H1 (cell line): Measurements from ENCODE around the gene ECE2. TPM values are rescaled to one million over a fixed set of nuclear protein-coding genes. Genes with fewer than 3 reads are reported as not detected.

Experiments used
- CTCF ChIA-PET: fragments of 300-600 bp; sonication (Branson Sonifier 250); formaldehyde crosslinking; loops from one replicate; lab custom pipeline; 2021; ENCODE audit not compliant: partially characterized antibody; lab: Charles Lee
- POLR2A ChIA-PET: fragments of 300-600 bp; sonication (Branson Sonifier 250); formaldehyde crosslinking; loops from one replicate; lab custom pipeline; 2021; ENCODE audit warnings: inconsistent platforms; ENCODE audit not compliant: partially characterized antibody; lab: Charles Lee
- DNase-seq, 2 experiments: peaks; one replicate each; pipeline versions ENCODE4 v3.0.0 to v3.0.0-alpha.2; 2010 to 2022; ENCODE audit warnings: low spot score in 2 of 2, low read depth in 1 of 2, mixed read lengths in 1 of 2
- FAIRE-seq: peaks from 2 replicates; lab custom pipeline; 2011; peaks lifted over from hg19 to GRCh38; lab: Jason Lieb, UNC
- H2AFZ ChIP-seq: 2 replicates; pipeline ENCODE4 v1.8.1; 2012; ENCODE audit warnings: low read length, inconsistent platforms
- H2AK5ac ChIP-seq: 2 replicates; pipeline ENCODE4 v1.6.1; 2013; ENCODE audit warnings: low read depth, low read length
- H2BK120ac ChIP-seq: replicated peaks from 2 replicates; pipeline ENCODE3; 2013; ENCODE audit warnings: low read depth, low read length, inconsistent platforms
- H2BK12ac ChIP-seq: 2 replicates; pipeline ENCODE4 v1.6.1; 2013; ENCODE audit warnings: low read depth, low read length
- H2BK15ac ChIP-seq: 2 replicates; pipeline ENCODE4 v1.6.1; 2013; ENCODE audit warnings: low read length
- H2BK20ac ChIP-seq: 2 replicates; pipeline ENCODE4 v1.6.1; 2013; ENCODE audit warnings: low read length
- H2BK5ac ChIP-seq: 2 replicates; pipeline ENCODE4 v1.6.1; 2013; ENCODE audit warnings: low read depth, low read length
- H3K14ac ChIP-seq: 2 replicates; pipeline ENCODE4 v1.6.1; 2013; ENCODE audit warnings: inconsistent platforms; ENCODE audit not compliant: insufficient read length
- H3K18ac ChIP-seq: 2 replicates; pipeline ENCODE4 v1.6.1; 2013; ENCODE audit warnings: low read length; ENCODE audit errors: extremely low read depth
- H3K23ac ChIP-seq: 2 replicates; pipeline ENCODE4 v1.6.1; 2013; ENCODE audit warnings: inconsistent platforms; ENCODE audit not compliant: insufficient read length
- H3K23me2 ChIP-seq: 2 replicates; pipeline ENCODE4 v1.6.1; 2013; ENCODE audit warnings: low read depth, low read length
- H3K27ac ChIP-seq: 2 replicates; pipeline ENCODE4 v1.6.1; 2011; ENCODE audit warnings: low read depth, low read length, inconsistent platforms
- H3K27me3 ChIP-seq, 4 experiments: replicated peaks in 1 of 4; 1 replicate in 1 of 4; 2 replicates in 3 of 4; pipeline versions ENCODE4 v1.6.1 to v1.8.1; 2011 to 2013; ENCODE audit warnings: low read length in 3 of 4, mild to moderate bottlenecking in 3 of 4, inconsistent platforms in 2 of 4, mixed read lengths in 2 of 4, moderate library complexity in 1 of 4; ENCODE audit not compliant: control insufficient read depth in 3 of 4, insufficient read depth in 3 of 4; ENCODE audit errors: extremely low read depth in 1 of 4
- H3K36me3 ChIP-seq, 4 experiments: 2 replicates each; pipeline versions ENCODE4 v1.6.1 to v1.8.1; 2011 to 2013; ENCODE audit warnings: mild to moderate bottlenecking in 4 of 4, low read length in 3 of 4, moderate library complexity in 2 of 4, control low read depth in 1 of 4, inconsistent platforms in 1 of 4; ENCODE audit not compliant: insufficient read depth in 4 of 4, control insufficient read depth in 2 of 4
- H3K4ac ChIP-seq: replicated peaks from 2 replicates; pipeline ENCODE3; 2013; ENCODE audit warnings: low read length, low read depth, mixed read lengths, inconsistent platforms; ENCODE audit not compliant: insufficient read length
- H3K4me1 ChIP-seq, 4 experiments: replicated peaks in 1 of 4; 1 replicate in 1 of 4; 2 replicates in 3 of 4; pipeline versions ENCODE4 v1.6.1 to v1.8.1; 2011 to 2013; ENCODE audit warnings: low read length in 3 of 4, inconsistent platforms in 2 of 4, mixed read lengths in 1 of 4; ENCODE audit not compliant: insufficient read depth in 4 of 4, control insufficient read depth in 3 of 4
- H3K4me2 ChIP-seq, 2 experiments: 2 replicates each; pipeline versions ENCODE4 v1.6.1 to v1.8.1; 2011 to 2013; ENCODE audit warnings: low read depth in 2 of 2, low read length in 2 of 2, control low read depth in 1 of 2, inconsistent platforms in 1 of 2, mild to moderate bottlenecking in 1 of 2; ENCODE audit not compliant: insufficient read depth in 1 of 2
- H3K4me3 ChIP-seq, 4 experiments: fragments of 200-600, 300-600 bp in 1 of 4; sonication (generic), shearing (Covaris generic), sonication (Bioruptor Twin) in 1 of 4; 2 replicates each; pipeline versions ENCODE4 v1.5.1 to v1.8.1; 2011 to 2016; ENCODE audit warnings: low read length in 4 of 4, low read depth in 3 of 4, control low read depth in 2 of 4, inconsistent platforms in 2 of 4, mild to moderate bottlenecking in 2 of 4, mixed read lengths in 1 of 4, moderate library complexity in 1 of 4; ENCODE audit not compliant: insufficient read depth in 2 of 4; ENCODE audit errors: extremely low read depth in 1 of 4
- H3K56ac ChIP-seq: replicated peaks from 2 replicates; pipeline ENCODE3; 2013; ENCODE audit warnings: low read depth, mild to moderate bottlenecking, mixed read lengths, low read length, inconsistent platforms; ENCODE audit not compliant: insufficient read length
- H3K79me1 ChIP-seq: 2 replicates; pipeline ENCODE4 v1.6.1; 2013; ENCODE audit warnings: low read depth, low read length, control low read depth
- H3K79me2 ChIP-seq, 2 experiments: 2 replicates each; pipeline versions ENCODE4 v1.6.1 to v1.8.1; 2012 to 2013; ENCODE audit warnings: low read length in 2 of 2, mild to moderate bottlenecking in 2 of 2, inconsistent platforms in 1 of 2; ENCODE audit not compliant: insufficient read depth in 2 of 2, control insufficient read depth in 1 of 2
- H3K9ac ChIP-seq, 4 experiments: replicated peaks in 1 of 4; 1 replicate in 1 of 4; 2 replicates in 3 of 4; pipeline versions ENCODE4 v1.6.1 to v1.8.1; 2011 to 2013; ENCODE audit warnings: low read depth in 3 of 4, low read length in 3 of 4, control low read depth in 2 of 4, mild to moderate bottlenecking in 2 of 4, moderate library complexity in 2 of 4, inconsistent platforms in 1 of 4; ENCODE audit errors: extremely low read depth in 1 of 4
- H3K9me3 ChIP-seq, 2 experiments: 2 replicates each; pipeline versions ENCODE4 v1.6.1 to v1.8.1; 2012 to 2013; ENCODE audit warnings: mild to moderate bottlenecking in 2 of 2, moderate library complexity in 2 of 2, control low read depth in 1 of 2, inconsistent platforms in 1 of 2, low read depth in 1 of 2, low read length in 1 of 2, mixed read lengths in 1 of 2; ENCODE audit not compliant: insufficient read depth in 2 of 2
- H4K20me1 ChIP-seq, 2 experiments: replicated peaks in 1 of 2; 2 replicates each; pipeline versions ENCODE3 to v1.8.1; 2011 to 2013; ENCODE audit warnings: inconsistent platforms in 2 of 2, low read length in 2 of 2, mild to moderate bottlenecking in 1 of 2; ENCODE audit not compliant: insufficient read depth in 2 of 2, control insufficient read depth in 1 of 2
- H4K5ac ChIP-seq: 2 replicates; pipeline ENCODE4 v1.6.1; 2013; ENCODE audit warnings: low read length, low read depth, mixed read lengths, inconsistent platforms; ENCODE audit not compliant: insufficient read length
- H4K8ac ChIP-seq: 2 replicates; pipeline ENCODE4 v1.8.0; 2013; ENCODE audit warnings: mild to moderate bottlenecking, moderate library complexity, low read length, inconsistent platforms; ENCODE audit not compliant: insufficient read depth; ENCODE audit errors: extremely low read depth
- H4K91ac ChIP-seq: replicated peaks from 2 replicates; pipeline ENCODE3; 2013; ENCODE audit warnings: low read length, mixed read lengths, inconsistent platforms; ENCODE audit not compliant: insufficient read length
- ATF2 ChIP-seq: IDR thresholded peaks from 2 replicates; pipeline ENCODE4 v1.6.1; 2012; ENCODE audit warnings: low read length, inconsistent platforms
- WGBS, 2 experiments: shearing (Covaris generic) in 1 of 2; methylation state at CpG; one replicate each; pipeline versions ENCODE4 v1.1.6 to v1.1.7; 2013 to 2015; ENCODE audit warnings: low lambda C conversion rate in 2 of 2, mixed read lengths in 2 of 2, inconsistent platforms in 1 of 2, low coverage in 1 of 2, missing lambda C conversion rate in 1 of 2; ENCODE audit not compliant: insufficient replicate concordance in 2 of 2, insufficient coverage in 1 of 2, insufficient read length in 1 of 2; ENCODE audit errors: extremely low coverage in 1 of 2, missing lambda C conversion rate in 1 of 2; 5-methylcytosine and 5-hydroxymethylcytosine counted together
- polyA plus RNA-seq, 7 experiments: library from polyadenylated mRNA; depleted of rRNA in 3 of 7; stranded (reverse) in 5 of 7; unstranded in 2 of 7; fragments of >200 nt in 5 of 7; fragments of 200-250 nt in 2 of 7; gene quantifications; 1 replicate in 5 of 7; 2 replicates in 1 of 7; 4 replicates in 1 of 7; pipeline versions ENCODE4 v1.2.1 to v1.2.3, GENCODE V29; 2011 to 2013; ENCODE audit warnings: missing spikeins in 2 of 7, mixed read lengths in 2 of 7
- total RNA-seq: library from RNA; stranded (reverse); fragmentation: NEBNext Ultra II Directional; extraction: Animal tissue kit (Norgen Biotek cat#: 25700); gene quantifications from 2 replicates; pipeline ENCODE4 v1.2.1, GENCODE V29; 2021

Gene ECE2
- total and polyA plus RNA-seq, 2 of the 8 experiments (the other 6 are each of a cell fraction or from before 2014, with no cell fraction given) = 0.44 to 0.86 TPM

- FAIRE-seq (no peak), DNase-seq (no peak)
- Histone ChIP-seq H2BK20ac (no peak overlapping the region), H3K4ac (no peak overlapping the region), H3K4me2 (peak overlapping the region; percentile 91 to 98), H3K9me3 (no peaks in the 10 kb centered on the region), H2BK120ac (no peak overlapping the region), H4K8ac (no peak overlapping the region), H3K27ac (peak overlapping the region; percentile 56), H3K23ac (no peak overlapping the region), H4K20me1 (peaks cover 20 to 38% of the 10 kb centered on the region in 2 experiments), H3K79me1 (peaks cover 11% of the 10 kb centered on the region), H4K91ac (no peak overlapping the region), H3K36me3 (peaks cover 29 to 46% (median 42%) of the 10 kb centered on the region in 4 experiments), H3K79me2 (0 out of 4 replicates have a peak, but pooled peaks cover 0 to 2% of the 10 kb centered on the region in 2 experiments), H2BK15ac (no peak overlapping the region), H3K18ac (no peak overlapping the region), H3K4me3 (peak overlapping the region; percentile 76 to 83 (median 80); a peak in 5 of 8 replicates), H3K4me1 (peaks cover 5 to 27% (median 18%) of the 10 kb centered on the region in 4 experiments), H2BK12ac (no peak overlapping the region), H3K56ac (no peak overlapping the region), H2AK5ac (no peak overlapping the region), H3K14ac (no peak overlapping the region), H2BK5ac (peak overlapping the region; percentile 9; the same call in 1 of the 2 replicates), H3K23me2 (peaks cover 14% of the 10 kb centered on the region), H2AFZ (no peak overlapping the region), H3K27me3 (no peaks in the 10 kb centered on the region), H3K9ac (peak overlapping the region in 3 of 4 experiments; percentile 44 to 87 (median 84); a peak in 5 of 7 replicates), H4K5ac (no peak overlapping the region)
- ChIA-PET CTCF (interaction anchor here (0.9 to 1.0 kb wide), 2 partner anchors 9 to 18 kb away, joined by 3 to 4 read pairs; no protein-coding TSS in a partner anchor), POLR2A (interaction anchor here (0.7 to 1.3 kb wide), 13 partner anchors 9 to 318 kb away, joined by 3 to 12 read pairs (median 4); partner anchors contain the start of gene ABCC5)
- 80% methylated on average over 4 of the region's 4 CpGs; no CpG with 5 or more reads in 1 of the 2 experiments for WGBS, 2 experiments
- peak; percentile 36; the same call in 1 of the 2 replicates for TF ChIP-seq ATF2
These were observed 59.5 kb downstream of the ECE2 start for GRCh38 chr3:184335291-184335660.
